ENCODE measurements around the gene NTSR1. TPM values are rescaled to one million over a fixed set of nuclear protein-coding genes. Genes with fewer than 3 reads are reported as not detected.

NTSR1 gene
- total RNA-seq, 1 donor from 2014 or later = 4.9 TPM

DNA sequence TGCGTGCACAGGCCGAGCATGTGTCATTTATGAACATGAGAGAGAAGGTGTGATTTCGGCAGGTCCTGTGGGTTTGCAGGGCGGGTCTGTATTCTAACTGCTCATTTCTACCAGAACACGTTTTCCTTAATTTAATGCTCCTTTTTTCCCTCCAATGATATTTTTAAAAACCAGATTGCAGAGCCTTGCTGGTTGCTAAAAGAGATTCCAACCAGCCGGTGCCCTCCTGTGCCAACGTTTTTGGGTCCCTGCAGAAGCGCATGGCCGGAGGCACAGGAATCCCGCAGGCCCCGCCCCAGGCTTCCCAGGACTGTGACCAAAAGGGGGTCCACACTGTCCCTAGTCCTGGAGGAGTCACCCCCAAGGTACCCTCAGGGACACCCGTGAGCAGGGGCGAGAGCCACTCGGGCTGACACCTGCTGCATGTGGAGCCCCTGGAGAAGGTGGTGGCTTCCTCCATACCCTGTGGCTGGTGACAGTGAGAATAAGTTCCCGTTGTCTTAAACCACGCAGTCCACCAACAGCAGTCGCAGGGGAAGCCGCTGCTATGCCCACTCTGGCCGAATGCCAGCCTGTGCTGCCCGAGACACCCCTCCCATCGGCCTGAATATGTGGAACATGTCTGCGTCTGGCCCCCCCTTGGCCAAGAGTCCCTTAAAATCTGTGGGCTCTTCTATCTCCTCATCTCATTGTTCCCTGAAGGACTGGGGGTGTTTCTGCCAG lies 15.7 kb upstream of the NTSR1 start:
- FAIRE-seq = no peak

DNA sequence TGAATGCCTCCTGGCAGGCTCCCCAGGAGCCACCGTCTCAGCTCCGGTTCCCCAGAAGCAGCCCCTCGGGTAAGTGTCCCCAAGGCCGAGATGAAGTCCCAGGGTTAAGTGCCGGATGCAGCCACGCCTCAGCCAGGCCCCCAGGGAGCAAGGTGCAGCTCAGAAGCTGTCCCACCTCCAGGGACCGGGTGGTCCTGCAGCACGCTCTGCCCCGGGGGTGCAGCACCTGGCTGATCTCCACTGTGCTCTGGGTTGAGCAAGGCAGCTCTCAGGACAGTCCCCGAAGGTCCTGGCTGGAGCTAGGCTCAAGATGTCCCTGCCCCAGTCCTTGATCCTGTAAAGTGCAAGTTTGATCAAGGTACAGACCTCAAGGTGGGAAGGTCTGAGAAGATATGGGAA lies 15.1 kb upstream of the NTSR1 start:
- DNase-seq (ENCODE audit: low spot score in 2 of 2) (no peak), FAIRE-seq (no peak)

More for the DNA sequence above, 15.7 kb upstream of the NTSR1 start:
- no peak for DNase-seq (ENCODE audit: low spot score in 2 of 2)

DNA sequence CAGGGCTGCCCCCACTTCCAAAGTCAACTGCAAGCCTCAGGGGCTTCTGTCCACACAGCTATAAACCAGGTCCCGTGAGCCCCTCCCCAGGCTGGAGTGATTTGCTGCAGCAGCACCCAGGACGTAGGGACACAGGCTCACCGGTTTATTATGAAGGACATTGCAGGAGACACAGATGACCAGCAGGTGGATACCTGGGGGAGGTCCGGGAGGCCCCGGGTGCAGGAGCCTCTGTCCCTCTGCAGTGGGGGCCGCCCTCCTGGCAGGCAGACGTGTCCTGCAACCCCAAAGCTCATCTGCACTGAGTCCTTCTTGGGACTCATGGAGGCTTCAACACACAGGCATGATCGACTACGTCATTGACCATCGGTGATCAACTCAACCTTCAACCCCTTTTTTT lies 14.5 kb upstream of the NTSR1 start:
- no peak for DNase-seq (ENCODE audit: low spot score in 2 of 2)
- FAIRE-seq = no peak

DNA sequence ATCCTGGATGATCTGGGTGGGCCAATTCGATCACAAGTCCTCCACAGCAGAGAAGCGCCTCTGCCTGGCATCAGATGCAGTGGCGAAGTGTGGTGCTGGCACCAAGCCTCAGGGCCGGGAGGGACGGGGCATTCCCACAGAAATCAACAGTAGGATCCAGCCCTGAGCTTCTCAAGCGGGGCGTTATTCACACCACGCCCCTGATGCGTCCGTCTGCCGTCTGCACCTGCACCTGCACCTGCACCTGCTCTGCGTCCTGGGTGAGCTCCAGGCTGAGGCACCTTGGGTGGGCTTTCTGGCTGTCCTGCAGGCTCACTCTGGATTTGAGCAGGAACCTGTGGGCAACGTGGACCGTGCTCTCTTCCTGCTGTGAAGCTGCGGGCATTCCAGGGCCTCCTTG lies 13.8 kb upstream of the NTSR1 start:
- no peak for DNase-seq (ENCODE audit: low spot score in 2 of 2)
- FAIRE-seq = no peak

DNA sequence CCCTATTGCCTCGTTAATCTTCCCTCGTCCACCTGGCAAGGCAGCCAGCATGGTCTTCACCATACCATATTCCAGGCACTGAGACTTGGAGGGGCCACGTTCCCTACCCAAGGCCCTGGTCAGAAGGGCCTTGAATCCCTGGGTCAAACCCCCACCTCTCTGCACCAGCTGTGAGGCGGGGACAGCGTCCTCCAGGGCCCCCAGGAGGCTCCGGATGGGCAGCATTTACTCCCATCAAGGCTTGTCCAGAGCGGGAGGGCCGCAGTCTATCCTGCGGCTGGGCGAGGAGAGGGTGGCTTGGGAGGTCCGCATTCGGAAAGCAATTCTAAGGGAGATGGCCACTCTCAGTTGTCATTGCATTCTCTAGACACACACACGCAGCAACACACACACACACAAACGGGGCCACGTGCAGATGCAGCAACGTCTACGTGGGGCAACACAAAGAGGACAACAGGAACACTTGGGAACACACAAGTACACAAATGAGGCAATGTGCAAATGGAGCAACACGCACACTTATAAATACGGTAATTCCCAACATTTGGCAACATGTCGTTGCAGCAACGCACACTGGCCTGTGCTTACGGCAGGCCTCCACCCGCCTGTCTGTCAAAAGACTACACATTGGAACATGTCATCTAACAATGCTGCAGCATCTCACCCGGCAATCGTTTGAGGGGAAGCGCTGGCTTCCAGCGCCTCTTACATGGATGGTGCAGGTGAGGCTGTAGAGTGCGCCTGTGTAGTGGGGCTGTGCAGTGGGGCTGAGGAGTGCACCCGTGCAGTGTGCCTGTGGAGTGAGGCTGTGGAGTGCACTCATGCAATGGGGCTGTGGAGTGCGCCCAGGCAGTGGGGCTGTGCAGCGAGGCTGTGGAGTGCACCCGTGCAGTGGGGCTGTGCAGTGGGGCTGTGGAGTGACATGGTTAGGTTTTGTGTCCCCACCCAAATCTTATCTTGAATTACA lies 12.9 kb upstream of the NTSR1 start:
- DNase-seq (ENCODE audit: low spot score in 2 of 2) = no peak
- no peak for FAIRE-seq

DNA sequence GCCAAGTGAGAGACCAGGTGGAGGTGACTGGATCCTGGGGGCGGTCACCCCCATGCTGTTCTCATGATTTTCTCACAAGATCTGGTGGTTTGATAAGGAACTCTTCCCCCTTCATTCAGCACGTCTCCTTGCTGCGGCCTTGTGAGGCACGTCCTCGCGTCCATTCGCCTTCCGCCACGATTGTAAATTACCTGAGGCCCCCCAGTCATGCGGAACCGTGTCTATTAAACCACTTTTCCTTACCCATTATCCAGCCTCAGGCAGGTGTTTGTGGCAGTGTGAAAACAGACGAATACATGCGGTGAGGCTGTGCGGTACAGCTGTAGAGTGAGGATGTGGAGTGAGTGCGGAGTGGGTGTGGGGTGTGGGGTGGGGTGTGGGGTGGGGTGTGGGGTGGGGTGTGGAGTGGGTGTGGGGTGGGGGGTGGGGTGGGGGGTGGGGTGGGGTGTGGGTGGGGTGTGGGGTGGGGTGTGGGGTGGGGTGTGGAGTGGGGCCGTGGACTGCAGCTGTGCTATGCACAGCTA lies 12.1 kb upstream of the NTSR1 start:
- no peak for DNase-seq (ENCODE audit: low spot score in 2 of 2)
- no peak for FAIRE-seq

DNA sequence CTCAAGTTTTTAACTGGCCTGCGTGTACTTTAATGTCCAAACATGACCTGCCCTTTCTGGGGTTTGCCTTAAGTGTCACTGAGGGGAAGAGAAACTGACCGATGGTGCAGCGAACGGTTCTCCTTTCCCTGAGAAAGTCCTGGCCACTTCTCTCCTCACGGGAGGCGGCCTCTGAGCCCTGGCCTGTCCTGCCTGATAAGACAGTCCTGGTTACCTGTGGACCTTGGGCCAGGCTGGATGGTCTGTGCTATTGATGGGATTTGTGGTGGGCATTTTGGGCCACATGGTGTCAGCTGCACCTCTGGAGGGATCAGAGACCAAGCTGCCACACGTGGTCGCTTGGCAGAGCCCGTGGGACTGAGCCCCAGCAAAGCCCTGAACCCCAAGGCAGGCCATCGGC lies 11.6 kb upstream of the NTSR1 start:
- FAIRE-seq (no peak), DNase-seq (ENCODE audit: low spot score in 2 of 2) (no peak)

DNA sequence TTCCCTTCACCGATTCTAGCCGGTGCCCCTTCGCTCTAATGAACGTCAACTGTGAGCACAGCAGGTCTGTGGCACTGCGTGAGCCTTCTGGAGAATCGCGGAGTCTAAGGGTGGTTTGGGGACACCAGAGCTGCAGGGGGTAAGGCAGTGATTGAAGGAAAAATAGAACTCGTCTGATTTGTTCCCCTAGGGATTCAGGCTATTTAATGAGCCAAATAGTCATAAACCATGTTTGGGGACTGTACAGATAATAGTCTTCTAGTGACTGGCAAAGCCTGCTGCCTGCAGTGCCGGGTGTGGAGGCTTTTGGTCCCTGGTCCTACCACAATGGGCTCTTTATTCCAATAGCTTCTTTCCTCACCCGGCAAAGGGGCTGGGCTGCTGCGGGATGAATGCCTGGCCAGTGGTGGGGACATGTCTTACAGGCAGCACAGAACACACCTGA lies 11.1 kb upstream of the NTSR1 start:
- FAIRE-seq (no peak), DNase-seq (ENCODE audit: low spot score in 2 of 2) (peak; percentile 71 to 78)

DNA sequence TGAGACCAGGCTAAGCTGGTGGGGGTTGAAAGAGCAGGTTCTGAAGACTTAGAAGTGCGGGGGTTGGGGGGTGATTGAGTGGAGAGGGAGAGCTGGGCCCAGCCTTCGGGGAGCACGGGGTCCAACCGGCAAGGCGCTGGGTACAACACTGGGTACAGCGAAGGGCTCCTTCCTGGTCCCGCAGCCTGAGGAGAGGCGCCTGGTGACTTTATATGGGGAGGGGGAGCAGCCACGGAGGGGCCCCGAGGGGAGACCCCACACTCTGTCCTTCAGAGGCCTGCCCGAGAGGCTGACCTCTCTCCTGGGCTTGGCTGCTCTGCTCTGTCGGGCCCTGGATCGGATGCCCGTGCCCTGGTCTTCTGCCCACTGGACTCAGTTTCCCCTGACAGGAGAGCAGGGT lies 10.4 kb upstream of the NTSR1 start:
- FAIRE-seq = no peak
- DNase-seq (ENCODE audit: low spot score in 2 of 2) = no peak

DNA sequence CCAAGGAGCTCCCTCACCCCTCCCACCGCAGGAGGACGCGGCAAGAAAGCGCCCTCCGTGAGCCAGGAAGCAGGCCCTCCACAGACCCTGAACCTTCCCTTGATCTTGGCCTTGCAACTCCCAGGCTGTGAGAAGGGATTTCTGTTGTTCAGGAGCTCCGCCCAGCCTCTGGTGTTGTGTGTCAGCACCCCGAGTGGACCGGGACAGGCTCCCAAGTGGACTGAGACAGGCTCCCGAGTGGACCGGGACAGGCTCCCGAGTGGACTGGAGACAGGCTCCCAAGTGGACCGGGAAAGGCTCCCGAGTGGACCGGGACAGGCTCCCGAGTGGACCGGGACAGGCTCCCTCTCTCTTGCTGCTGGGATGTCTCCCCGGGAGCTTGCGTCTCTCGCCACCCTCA lies 9.3 kb upstream of the NTSR1 start:
- FAIRE-seq = no peak
- no peak for DNase-seq (ENCODE audit: low spot score in 2 of 2)

DNA sequence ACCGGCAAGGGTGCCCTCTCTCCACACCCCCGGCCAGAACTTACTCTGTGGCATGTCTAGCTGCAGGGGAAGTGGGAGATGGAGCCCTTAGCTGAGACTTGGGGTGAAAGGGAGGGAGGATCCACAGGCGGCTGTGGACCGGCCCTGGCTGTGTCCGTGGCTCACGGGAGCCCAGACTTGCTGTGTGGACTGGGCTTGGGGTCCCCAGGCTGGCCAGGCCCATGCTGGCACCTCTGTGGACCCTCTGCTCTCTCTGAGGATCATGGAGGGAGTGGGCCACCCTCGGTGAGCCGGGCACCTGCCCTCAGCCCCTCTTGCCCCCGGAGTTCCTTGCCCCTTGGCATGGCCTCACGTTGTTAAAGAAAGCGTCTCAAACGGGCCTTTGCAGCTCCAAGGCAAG lies 8.9 kb upstream of the NTSR1 start:
- DNase-seq (ENCODE audit: low spot score in 2 of 2) (no peak), FAIRE-seq (no peak)

DNA sequence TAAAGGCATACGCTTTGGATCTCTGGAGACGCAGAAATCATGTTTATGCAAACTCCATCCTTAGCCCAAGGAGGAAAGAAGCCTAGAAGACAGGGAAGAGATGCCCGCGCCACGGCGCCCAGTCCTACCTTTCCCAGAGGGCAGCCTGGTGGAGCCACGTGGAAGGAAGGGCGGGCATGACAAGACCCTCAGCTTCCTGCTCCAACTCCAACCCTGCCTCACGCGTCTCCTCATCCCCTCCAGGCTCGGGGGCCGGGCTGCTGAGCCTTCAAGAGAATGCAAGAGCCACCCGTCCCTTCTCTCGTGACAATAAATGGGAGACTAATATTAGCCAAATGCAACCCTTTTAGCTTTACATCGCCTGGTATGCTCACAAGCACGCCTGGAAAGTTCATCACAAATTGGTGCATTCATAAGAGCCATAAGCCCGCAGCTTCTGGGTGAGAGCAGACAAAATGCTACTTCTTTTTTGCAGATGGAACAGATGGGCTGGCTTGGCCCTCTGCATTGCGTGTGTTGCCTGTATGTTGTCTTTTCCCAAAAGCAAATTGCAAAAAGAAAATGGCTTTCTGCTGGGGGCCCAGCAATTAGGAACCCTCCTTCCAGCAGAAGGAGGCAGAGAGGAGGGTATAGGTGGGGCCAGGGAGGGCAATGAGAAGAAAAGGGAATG lies 8.2 kb upstream of the NTSR1 start:
- no peak for FAIRE-seq
- no peak for DNase-seq (ENCODE audit: low spot score in 2 of 2)

DNA sequence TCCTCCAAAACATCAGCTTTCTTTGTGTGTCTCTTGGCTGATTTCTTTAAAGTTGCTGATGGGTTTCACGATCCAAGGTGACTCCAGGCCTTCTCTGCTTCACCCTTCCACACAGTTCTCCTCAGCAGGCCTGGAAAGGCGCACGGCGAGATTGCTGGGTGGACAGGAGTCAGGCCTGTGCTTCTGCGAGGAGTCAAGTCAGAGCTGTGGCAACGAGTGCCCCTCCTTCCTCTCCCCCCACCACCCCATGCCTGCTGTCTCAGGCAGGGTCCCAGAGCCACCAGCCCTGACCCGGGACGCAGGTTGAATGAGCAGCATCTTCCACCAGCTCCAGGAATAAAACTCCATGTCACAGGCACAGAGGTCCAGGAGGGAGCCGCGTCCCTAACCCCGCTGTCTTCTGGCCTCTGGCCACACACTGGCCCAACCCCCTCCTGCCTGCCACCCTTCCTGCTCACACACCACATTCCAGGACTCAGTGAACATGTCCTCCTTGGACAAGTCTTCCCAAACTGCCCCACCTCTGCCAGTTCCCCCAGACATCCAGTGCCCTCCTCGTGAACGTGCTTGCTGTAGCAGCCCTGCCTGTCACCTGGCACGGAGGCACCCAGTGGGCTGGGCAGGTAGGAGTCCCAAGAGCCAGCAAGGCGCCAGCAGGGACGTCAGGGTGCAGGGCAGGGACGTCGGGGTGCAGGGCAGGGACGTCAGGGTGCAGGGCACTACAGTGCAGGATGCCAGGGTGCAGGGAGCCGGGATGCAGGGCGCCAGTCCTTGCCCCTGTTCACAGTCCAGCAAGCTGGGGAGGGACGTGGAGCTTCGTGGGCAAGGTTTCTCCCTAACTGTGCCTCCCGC lies 7.2 kb upstream of the NTSR1 start:
- no peak for FAIRE-seq

DNA sequence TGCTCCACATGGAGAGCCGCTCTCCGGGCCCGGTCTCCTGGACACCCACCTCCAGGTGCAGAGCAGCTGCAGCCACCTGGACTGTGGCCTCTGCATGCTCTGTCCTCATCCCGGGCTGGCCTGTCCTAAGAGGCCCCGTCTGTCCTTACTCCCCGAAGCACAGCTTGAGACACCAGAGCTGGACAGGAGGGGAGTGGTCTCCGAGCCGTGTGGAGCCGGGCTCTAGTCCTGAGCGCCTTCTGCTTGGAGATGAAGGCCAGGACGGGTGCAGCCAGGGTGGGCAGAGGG lies 6.7 kb upstream of the NTSR1 start:
- DNase-seq (ENCODE audit: low spot score in 2 of 2) (no peak), FAIRE-seq (no peak)

More for the DNA sequence above, 7.2 kb upstream of the NTSR1 start:
- DNase-seq (ENCODE audit: low spot score in 2 of 2) = no peak

DNA sequence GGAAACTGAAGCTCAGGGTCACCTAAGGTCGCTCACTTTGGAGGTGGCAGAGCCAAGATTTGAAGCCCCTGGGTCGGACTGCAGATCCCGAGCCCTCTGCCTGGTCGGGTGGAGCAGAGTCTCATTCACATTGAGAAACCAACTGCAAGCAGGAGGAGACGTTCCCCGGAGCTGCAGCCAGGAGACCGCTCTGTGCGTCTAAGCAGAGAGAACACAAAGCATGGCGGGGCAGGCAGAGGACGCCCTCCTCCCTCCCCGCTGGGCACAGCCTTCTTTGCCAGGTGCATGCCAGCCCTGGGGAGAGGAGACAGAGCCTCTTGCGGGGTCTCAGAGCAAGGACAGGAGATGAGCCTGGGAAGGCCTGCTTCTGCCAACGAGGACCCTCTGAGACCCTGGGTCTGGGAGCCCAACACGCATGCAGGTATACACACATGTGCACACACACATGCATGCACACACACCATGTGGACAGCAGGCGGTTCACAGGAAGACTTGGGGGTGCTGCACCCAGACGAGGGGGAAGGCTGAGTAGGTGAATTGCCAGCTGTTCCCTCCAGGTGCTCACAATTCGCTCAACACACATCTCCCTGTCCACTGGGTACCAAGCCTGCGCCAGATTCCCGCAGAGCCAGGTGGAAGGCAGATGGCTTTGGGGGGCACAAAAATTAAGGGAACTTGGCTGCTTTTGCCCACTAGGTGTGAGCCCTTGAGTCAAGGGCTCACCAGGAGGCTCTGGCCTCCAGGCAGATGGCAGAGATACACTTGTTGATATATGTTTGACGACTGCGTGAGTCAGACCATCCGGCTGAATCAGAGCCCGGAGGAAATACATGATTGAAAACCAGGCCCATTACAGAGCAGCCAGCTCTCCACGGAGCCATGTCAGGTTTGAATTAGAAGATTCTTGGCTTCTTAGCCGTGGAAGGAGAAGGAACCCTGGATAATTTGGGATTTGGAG lies 5.5 kb upstream of the NTSR1 start:
- DNase-seq (ENCODE audit: low spot score in 2 of 2) (no peak), FAIRE-seq (no peak)

DNA sequence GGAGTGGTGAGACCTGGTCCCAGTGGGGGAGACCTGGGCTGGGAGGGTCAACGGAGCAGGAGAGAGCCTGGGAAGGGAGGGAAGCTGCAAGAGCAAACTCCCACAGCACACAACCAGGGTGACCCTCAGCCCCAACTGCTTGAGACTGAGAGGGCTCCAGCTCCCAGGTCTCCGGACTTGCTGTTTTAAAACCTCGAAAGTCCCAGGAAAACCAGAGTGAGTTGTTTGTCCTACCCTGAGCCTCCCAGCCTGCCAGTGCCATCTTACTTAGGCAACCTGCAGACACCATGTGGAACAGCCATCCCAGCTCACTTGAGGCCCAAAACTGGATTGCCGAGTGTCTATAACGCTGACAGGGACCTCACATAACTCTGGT lies 4.8 kb upstream of the NTSR1 start:
- FAIRE-seq = no peak
- no peak for DNase-seq (ENCODE audit: low spot score in 2 of 2)

DNA sequence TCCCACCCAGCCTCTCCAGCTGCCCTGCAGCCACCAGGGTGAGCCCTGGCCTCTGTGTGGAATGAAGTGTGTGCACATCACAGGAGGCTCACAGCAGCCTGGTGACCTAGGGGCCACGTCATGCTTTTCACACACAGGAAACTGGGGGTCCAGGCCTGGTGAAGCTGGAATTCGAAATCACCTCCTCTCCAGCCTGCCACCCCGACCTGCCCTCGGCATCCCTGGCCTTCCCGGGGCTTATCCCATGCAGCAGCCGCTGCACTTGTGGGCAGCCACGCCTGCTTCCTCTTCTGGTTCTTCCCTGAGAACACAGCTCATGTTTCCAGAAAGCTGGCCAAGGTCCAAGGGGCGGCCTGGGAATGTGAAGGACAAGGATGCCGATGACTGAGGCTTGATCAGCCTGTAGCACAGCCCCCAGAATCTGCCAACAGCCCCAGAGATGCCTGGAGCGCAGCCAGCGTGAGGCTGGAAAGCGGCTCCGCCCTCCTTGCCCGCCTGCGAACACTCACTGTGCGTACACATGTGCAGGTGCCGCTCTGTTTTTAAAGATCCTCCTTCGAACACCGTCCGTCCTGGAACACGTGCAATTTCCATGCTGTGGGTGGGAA lies 4.2 kb upstream of the NTSR1 start:
- DNase-seq (ENCODE audit: low spot score in 2 of 2) = peak in 1 of 2 donors; percentile 73
- no peak for FAIRE-seq

DNA sequence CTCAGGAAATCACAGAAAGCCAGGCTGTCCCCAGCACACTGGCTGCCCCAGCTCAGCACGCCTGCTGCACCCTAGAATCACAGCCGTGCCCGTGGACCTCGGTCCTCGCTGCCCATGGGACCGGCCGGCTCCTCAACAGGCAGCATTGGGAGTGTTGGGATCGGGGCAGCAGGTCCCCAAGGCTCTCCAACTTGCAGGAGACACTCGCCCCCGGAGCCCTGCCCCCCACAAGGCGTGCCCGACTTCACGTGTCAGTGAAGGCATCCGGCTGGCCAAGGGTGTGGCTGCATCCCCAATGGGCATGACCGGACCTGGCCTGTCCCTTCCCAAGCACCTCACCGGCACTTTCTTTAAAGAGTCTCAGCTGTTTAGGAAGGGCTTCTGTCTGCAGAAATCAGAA lies 3.0 kb upstream of the NTSR1 start:
- no peak for DNase-seq (ENCODE audit: low spot score in 2 of 2)
- FAIRE-seq = no peak

DNA sequence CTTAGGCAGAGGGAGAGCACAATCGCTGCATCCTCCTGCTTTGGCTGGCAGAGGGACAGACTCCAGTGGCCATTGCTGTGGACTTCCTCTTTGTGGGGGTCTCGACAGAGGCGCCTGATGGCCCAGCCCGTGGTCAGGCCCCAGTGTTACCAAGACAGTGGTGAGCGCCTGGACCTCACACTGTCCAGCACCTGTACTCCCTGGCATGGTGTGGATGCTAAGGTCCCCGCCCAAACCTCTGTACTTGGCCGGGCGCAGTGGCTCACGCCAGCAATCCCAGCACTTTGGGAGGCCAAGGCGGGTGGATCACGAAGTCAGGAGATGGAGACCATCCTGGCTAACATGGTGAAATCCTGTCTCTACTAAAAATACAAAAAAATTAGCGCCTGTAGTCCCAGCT lies 2.3 kb upstream of the NTSR1 start:
- FAIRE-seq (no peak), DNase-seq (ENCODE audit: low spot score in 2 of 2) (no peak)
